ENCODE data around the gene CRLF2.
"Not testable (repeated sequence)": the region's sequence is repeated elsewhere in the genome, so short reads cannot be mapped to it uniquely, and the experiment has no call there.

CRLF2 gene

GRCh38 chrX:1167466-1167865 lies 45.0 kb downstream of the CRLF2 start:
- DNase-seq (ENCODE audit: low read depth) = no peak

GRCh38 chrX:1165535-1166196 lies 46.8 kb downstream of the CRLF2 start:
- no peak for DNase-seq (ENCODE audit: low read depth)

GRCh38 chrX:1164322-1165288 lies 47.8 kb downstream of the CRLF2 start:
- DNase-seq (ENCODE audit: low read depth) = no peak

- DNase-seq (ENCODE audit: low read depth) = no peak
Measured at GRCh38 chrX:1163231-1163630, 49.2 kb downstream of the CRLF2 start.

- DNase-seq (ENCODE audit: low read depth) = no peak
Measured at GRCh38 chrX:1162119-1162916, 50.1 kb downstream of the CRLF2 start.

- DNase-seq (ENCODE audit: low read depth) = no peak
Measured at GRCh38 chrX:1159548-1159947, 52.9 kb downstream of the CRLF2 start.

GRCh38 chrX:1156681-1157455 lies 55.6 kb downstream of the CRLF2 start:
- not testable (repeated sequence) for DNase-seq (ENCODE audit: low read depth)

GRCh38 chrX:1153940-1154339 lies 58.5 kb downstream of the CRLF2 start:
- no peak for DNase-seq (ENCODE audit: low read depth)

GRCh38 chrX:1152090-1152489 lies 60.4 kb downstream of the CRLF2 start:
- no peak for DNase-seq (ENCODE audit: low read depth)

- DNase-seq (ENCODE audit: low read depth) = no peak
Measured at GRCh38 chrX:1151378-1152077, 60.9 kb downstream of the CRLF2 start.

GRCh38 chrX:1150569-1151347 lies 61.7 kb downstream of the CRLF2 start:
- DNase-seq (ENCODE audit: low read depth) = no peak

GRCh38 chrX:1147611-1148515 lies 64.6 kb downstream of the CRLF2 start:
- no peak for DNase-seq (ENCODE audit: low read depth)

- DNase-seq (ENCODE audit: low read depth) = no peak
Measured at GRCh38 chrX:1144293-1144692, 68.2 kb downstream of the CRLF2 start.
